GM12878 (cell line): ENCODE results near the gene SIK3. TPM values are rescaled to one million over a fixed set of nuclear protein-coding genes. Genes with fewer than 3 reads are reported as not detected.

ENCODE experiments used
- ATF3 ChIP-seq: IDR thresholded peaks from 2 replicates; pipeline ENCODE4 v1.6.1; 2011; ENCODE audit warnings: low read depth, mild to moderate bottlenecking, low read length, moderate library complexity, borderline replicate concordance; ENCODE audit errors: extremely low read depth
- BHLHE40 ChIP-seq, 2 experiments: fragments of 450-650 bp in 1 of 2; IDR thresholded peaks; 2 replicates each; pipeline ENCODE4 v1.6.1; 2011 to 2017; ENCODE audit warnings: low read depth in 2 of 2, borderline replicate concordance in 1 of 2, improper control_type of control experiment in 1 of 2, low read length in 1 of 2, mild to moderate bottlenecking in 1 of 2
- EZH2 ChIP-seq: IDR thresholded peaks from 2 replicates; pipeline ENCODE4 v1.6.1; 2012; ENCODE audit warnings: low read depth, mild to moderate bottlenecking, control low read depth, inconsistent platforms, low read length, borderline replicate concordance; ENCODE audit not compliant: control insufficient read depth
- IRF4 ChIP-seq: IDR thresholded peaks from 2 replicates; pipeline ENCODE4 v1.6.1; 2011; ENCODE audit warnings: low read depth, low read length
- MXI1 ChIP-seq: fragments of 150-350 bp; IDR thresholded peaks from 2 replicates; pipeline ENCODE4 v1.6.1; 2011; ENCODE audit warnings: low read depth, mild to moderate bottlenecking, inconsistent platforms, low read length, improper control_type of control experiment
- REST ChIP-seq: IDR thresholded peaks from 2 replicates; pipeline ENCODE4 v1.6.1; 2012; ENCODE audit warnings: mild to moderate bottlenecking, low read depth, low read length
- SMAD5 ChIP-seq: IDR thresholded peaks from 2 replicates; pipeline ENCODE4 v1.6.1; 2016; ENCODE audit warnings: antibody characterized with exemption, low read depth
- SMARCA5 ChIP-seq: fragments of 450-650 bp; IDR thresholded peaks from 2 replicates; pipeline ENCODE4 v1.6.1; 2017; ENCODE audit warnings: mild to moderate bottlenecking
- SUPT20H ChIP-seq: IDR thresholded peaks from 2 replicates; pipeline ENCODE4 v1.6.1; 2011; ENCODE audit warnings: low read depth, mild to moderate bottlenecking, low read length, moderate library complexity, borderline replicate concordance; ENCODE audit not compliant: control insufficient read depth
- ZBTB4 ChIP-seq: fragments of 450-650 bp; formaldehyde crosslinking; IDR thresholded peaks from 2 replicates; pipeline ENCODE4 v1.4.0; 2022; ENCODE audit warnings: mild to moderate bottlenecking, moderate library complexity
- polyA plus RNA-seq, 11 experiments: library from polyadenylated mRNA; depleted of rRNA in 4 of 11; unstranded in 6 of 11; stranded (reverse) in 5 of 11; fragments of >200 nt; fragmentation: Nextera tagmentation in 4 of 11; fragmentation: Illumina TruSeq in 1 of 11; extraction: Ambion mirVana in 4 of 11; extraction: Trizol in 1 of 11; gene quantifications; 1 replicate in 1 of 11; 2 replicates in 10 of 11; pipeline versions ENCODE4 v1.2.1 to v1.2.3, GENCODE V29; 2011 to 2016; ENCODE audit warnings: inconsistent platforms in 2 of 11, missing spikeins in 2 of 11, low read depth in 1 of 11
- total RNA-seq, 4 experiments: library from RNA; depleted of rRNA in 3 of 4; stranded (reverse); fragments of >200 nt in 3 of 4; fragmentation: Illumina TruSeq in 1 of 4; extraction: Trizol in 1 of 4; gene quantifications; 2 replicates each; pipeline versions ENCODE4 v1.2.1 to v1.2.3, GENCODE V29; 2013 to 2021

Gene SIK3
- total and polyA plus RNA-seq, 10 of the 15 experiments (the other 5 are each of a cell fraction or from before 2014, with no cell fraction given): 2.5 to 31.9 (median 11.1) TPM

GRCh38 chr11:117128289-117128688 lies 30.1 kb upstream of the SIK3 start (continued):
- no peak for TF ChIP-seq IRF4
- TF ChIP-seq SUPT20H: no peak
- no peak for TF ChIP-seq ZBTB4 (CRISPR knock-in tag)
- TF ChIP-seq ATF3: no peak
- TF ChIP-seq SMAD5: no peak
- TF ChIP-seq REST: no peak
- TF ChIP-seq BHLHE40 (IDR thresholded peaks at IDR 0.05; ENCODE audit: borderline replicate concordance in 1 of 2, low read depth in 2 of 2, low read length in 1 of 2): no peak
- no peak for TF ChIP-seq EZH2
- no peak for TF ChIP-seq MXI1
- no peak for TF ChIP-seq SMARCA5
